Esophagus squamous epithelium (tissue), 5 donors: ENCODE results near the gene PROCA1. TPM values are rescaled to one million over a fixed set of nuclear protein-coding genes. Genes with fewer than 3 reads are reported as not detected.

Source experiments
- DNase-seq: peaks from one replicate; lab custom pipeline; 2025; lab: John Stamatoyannopoulos, UW
- H3K27ac ChIP-seq, 4 donors: fragments of 200-600 bp; sonication (generic); one replicate each; pipeline ENCODE4 v1.5.1; 2016 to 2019; ENCODE audit warnings: mild to moderate bottlenecking in 1 of 4
- H3K27me3 ChIP-seq, 4 donors: fragments of 200-600 bp; sonication (generic); 1 replicate in 3 of 4; 2 replicates in 1 of 4; pipeline versions ENCODE4 v1.5.1 to v1.6.0; 2017 to 2021; ENCODE audit warnings: antibody characterized with exemption in 1 of 4
- H3K36me3 ChIP-seq, 3 donors: fragments of 200-600 bp; sonication (generic); one replicate each; pipeline ENCODE4 v1.5.1; 2016 to 2019
- H3K4me1 ChIP-seq, 3 donors: fragments of 200-600 bp; sonication (generic); one replicate each; pipeline ENCODE4 v1.5.1; 2017 to 2019
- H3K4me3 ChIP-seq, 4 donors: fragments of 200-600 bp; sonication (generic); 1 replicate in 3 of 4; 2 replicates in 1 of 4; pipeline ENCODE4 v1.5.1; 2016 to 2019; ENCODE audit warnings: mild to moderate bottlenecking in 2 of 4, moderate library complexity in 1 of 4
- H3K9me3 ChIP-seq, 3 donors: fragments of 200-600 bp; sonication (generic); one replicate each; pipeline ENCODE4 v1.5.1; 2016 to 2019
- CTCF ChIP-seq, 6 experiments: fragments of 450-650 bp in 4 of 6; fragments of 200-600 bp in 2 of 6; sonication (generic) in 2 of 6; IDR thresholded peaks; one replicate each; pipeline ENCODE4 v1.5.1; 2016 to 2019; ENCODE audit warnings: antibody characterized with exemption in 6 of 6, mild to moderate bottlenecking in 4 of 6, moderate library complexity in 4 of 6
- POLR2A ChIP-seq, 4 donors: fragments of 450-650 bp; IDR thresholded peaks; one replicate each; pipeline ENCODE4 v1.6.1; 2017; ENCODE audit warnings: antibody characterized with exemption in 4 of 4, mild to moderate bottlenecking in 4 of 4, moderate library complexity in 3 of 4
- WGBS, 2 donors: methylation state at CpG; one replicate each; pipeline ENCODE4 v1.1.5; 2018; 5-methylcytosine and 5-hydroxymethylcytosine counted together
- intact Hi-C: fragments of 100-400 bp; cut with DNase I; formaldehyde crosslinking; loops from one replicate; pipeline ENCODE4 v1.15.0; 2022
- total RNA-seq, 4 donors: library from RNA; depleted of rRNA; stranded (reverse); fragments of >200 nt; gene quantifications; one replicate each; pipeline ENCODE4 v1.1.0, GENCODE V29; 2016
- donor health status: DM: yes; HTN: yes; CAD: no.

PROCA1 gene
- total RNA-seq, 4 donors from 2014 or later: 0.48 to 1.1 (median 0.64) TPM; not detected in 1

- Histone ChIP-seq H3K9me3 (no peaks in the 10 kb centered on the region), H3K27ac (peak overlapping the region; percentile 37 to 69 (median 58)), H3K4me3 (no peak overlapping the region), H3K27me3 (no peaks in the 10 kb centered on the region), H3K36me3 (peaks cover 7 to 35% (median 22%) of the 10 kb centered on the region in 3 donors), H3K4me1 (peaks cover 51 to 65% (median 53%) of the 10 kb centered on the region in 3 donors)
- 36 to 47% methylated on average over 2 to 3 of the region's 11 CpGs for WGBS, 2 donors
- DNase-seq: no peak
- intact Hi-C loops: no loop called here
- peak in 1 of 4 donors; percentile 1 for TF ChIP-seq POLR2A (IDR thresholded peaks at IDR 0.05)
- TF ChIP-seq CTCF (IDR thresholded peaks at IDR 0.05): no peak
Observed at GRCh38 chr17:28749516-28750177, 38.0 kb upstream of the PROCA1 start.

- intact Hi-C loops: no loop called here
- peaks cover 53 to 68% (median 58%) of the 10 kb centered on the region in 3 donors for H3K4me1 ChIP-seq
- no peak overlapping the region for H3K4me3 ChIP-seq
- no peaks in the 10 kb centered on the region for H3K9me3 ChIP-seq
- peak overlapping the region in 3 of 4 donors; percentile 69 to 99 (median 94) for H3K27ac ChIP-seq
- H3K36me3 ChIP-seq: peaks cover 7 to 35% (median 22%) of the 10 kb centered on the region in 3 donors
- TF ChIP-seq POLR2A (IDR thresholded peaks at IDR 0.05) (no peak), CTCF (IDR thresholded peaks at IDR 0.05) (no peak)
- whole genome bisulfite sequencing, 2 donors: 54 to 100% methylated on average over 1 to 8 of the region's 18 CpGs
- DNase-seq: no peak
- no peaks in the 10 kb centered on the region for H3K27me3 ChIP-seq
Observed at GRCh38 chr17:28748852-28749515, 37.3 kb upstream of the PROCA1 start.

- TF ChIP-seq CTCF (IDR thresholded peaks at IDR 0.05) (no peak), POLR2A (IDR thresholded peaks at IDR 0.05) (no peak)
- H3K9me3 ChIP-seq: no peaks in the 10 kb centered on the region
- no peak for DNase-seq
- H3K36me3 ChIP-seq: peaks cover 7 to 35% (median 22%) of the 10 kb centered on the region in 3 donors
- no peaks in the 10 kb centered on the region for H3K27me3 ChIP-seq
- H3K4me1 ChIP-seq: peaks cover 57 to 75% (median 65%) of the 10 kb centered on the region in 3 donors
- intact Hi-C loops: no loop called here
- peak overlapping the region in 1 of 4 donors; percentile 97 for H3K4me3 ChIP-seq
- WGBS, 2 donors: 50 to 88% methylated on average over 6 to 8 of the region's 18 CpGs
- peak overlapping the region; percentile 94 to 99 (median 98) for H3K27ac ChIP-seq
Observed at GRCh38 chr17:28747801-28748750, 36.4 kb upstream of the PROCA1 start.

GRCh38 chr17:28747051-28747691 lies 35.5 kb upstream of the PROCA1 start:
- no peaks in the 10 kb centered on the region for H3K27me3 ChIP-seq
- no peak for DNase-seq
- intact Hi-C loops: no loop called here
- H3K27ac ChIP-seq: peak overlapping the region; percentile 94 to 99 (median 98)
- H3K4me1 ChIP-seq: peaks cover 59 to 84% (median 66%) of the 10 kb centered on the region in 3 donors
- H3K4me3 ChIP-seq: peak overlapping the region in 3 of 4 donors; percentile 56 to 97 (median 70)
- WGBS, 2 donors: 43% methylated on average over 1 of the region's 7 CpGs; no CpG with 5 or more reads in 1 of the 2 donors
- TF ChIP-seq CTCF (IDR thresholded peaks at IDR 0.05) (no peak), POLR2A (IDR thresholded peaks at IDR 0.05) (peak in 1 of 4 donors; percentile 12)
- H3K36me3 ChIP-seq: peaks cover 7 to 30% (median 22%) of the 10 kb centered on the region in 3 donors
- H3K9me3 ChIP-seq: no peaks in the 10 kb centered on the region
